MM.1S (cell line): ENCODE results near the gene CENPA.
A peak's percentile ranks its signal among the peaks of the same experiment; 100 is the strongest.

Source experiments
- DNase-seq: peaks from one replicate; pipeline ENCODE4 v3.0.0-alpha.2; 2015
- H2AFZ ChIP-seq: fragments of 300-600 bp; sonication (generic); 2 replicates; pipeline ENCODE4 v1.6.0; 2016; ENCODE audit warnings: antibody characterized with exemption, low read length
- H3F3A ChIP-seq: fragments of 300-600 bp; sonication (generic); 2 replicates; pipeline ENCODE4 v1.6.1; 2016; ENCODE audit warnings: mild to moderate bottlenecking, antibody characterized with exemption, low read length, moderate library complexity, mixed read lengths; ENCODE audit not compliant: insufficient read depth
- H3K27ac ChIP-seq: fragments of 300-600 bp; sonication (generic); 2 replicates; pipeline ENCODE4 v1.5.1; 2016; ENCODE audit warnings: mild to moderate bottlenecking, low read length
- H3K27me3 ChIP-seq: fragments of 300-600 bp; sonication (generic); replicated peaks from 2 replicates; pipeline ENCODE4 v1.6.0; 2016; ENCODE audit warnings: low read length; ENCODE audit not compliant: insufficient read depth
- H3K36me3 ChIP-seq: fragments of 300-600 bp; sonication (generic); replicated peaks from 2 replicates; pipeline ENCODE4 v1.6.1; 2016; ENCODE audit warnings: mild to moderate bottlenecking, low read length, mixed read lengths; ENCODE audit not compliant: insufficient read depth
- H3K4me1 ChIP-seq: fragments of 300-600 bp; sonication (generic); 2 replicates; pipeline ENCODE4 v1.6.1; 2016; ENCODE audit warnings: low read length, mixed read lengths
- H3K4me2 ChIP-seq: fragments of 300-600 bp; sonication (generic); 2 replicates; pipeline ENCODE4 v1.6.0; 2016; ENCODE audit warnings: low read depth, low read length
- H3K4me3 ChIP-seq: fragments of 300-600 bp; sonication (generic); 2 replicates; pipeline ENCODE4 v1.5.1; 2016; ENCODE audit warnings: low read length, mixed read lengths
- H3K79me2 ChIP-seq: fragments of 300-600 bp; sonication (generic); 2 replicates; pipeline ENCODE4 v1.6.1; 2016; ENCODE audit warnings: mixed run types, low read length, mixed read lengths
- H3K9ac ChIP-seq: fragments of 300-600 bp; sonication (generic); 2 replicates; pipeline ENCODE4 v1.6.1; 2016; ENCODE audit warnings: low read length, mixed read lengths
- H3K9me2 ChIP-seq: fragments of 300-600 bp; sonication (generic); replicated peaks from 2 replicates; pipeline ENCODE4 v1.6.1; 2016; ENCODE audit warnings: mild to moderate bottlenecking, low read length, mixed read lengths; ENCODE audit not compliant: insufficient read depth
- H3K9me3 ChIP-seq: fragments of 300-600 bp; sonication (generic); replicated peaks from 2 replicates; pipeline ENCODE4 v1.6.1; 2016; ENCODE audit warnings: mild to moderate bottlenecking, low read length, mixed read lengths; ENCODE audit not compliant: insufficient read depth
- H4K20me1 ChIP-seq: fragments of 300-600 bp; sonication (generic); 2 replicates; pipeline ENCODE4 v1.6.1; 2016; ENCODE audit warnings: mild to moderate bottlenecking, low read length, moderate library complexity, mixed read lengths; ENCODE audit not compliant: insufficient read depth
- CTCF ChIP-seq: fragments of 300-600 bp; sonication (generic); IDR thresholded peaks from 2 replicates; pipeline ENCODE4 v1.5.1; 2016; ENCODE audit warnings: antibody characterized with exemption, low read length, mixed read lengths
- EZH2 ChIP-seq: fragments of 300-600 bp; sonication (generic); optimal IDR thresholded peaks from 2 replicates; pipeline ENCODE3; 2017; ENCODE audit warnings: low read depth, mild to moderate bottlenecking, antibody characterized with exemption, low read length, mixed read lengths
- EZH2phosphoT487 ChIP-seq: fragments of 300-600 bp; sonication (generic); IDR thresholded peaks from 2 replicates; pipeline ENCODE4 v1.6.1; 2018; ENCODE audit warnings: antibody characterized with exemption, low read length

CENPA gene

GRCh38 chr2:26768759-26769088 lies 17.1 kb upstream of the CENPA start:
- TF ChIP-seq EZH2phosphoT487 (no peak), EZH2 (no peak), CTCF (no peak)
- H3K4me3 ChIP-seq = no peak overlapping the region
- H3K27me3 ChIP-seq = no peaks in the 10 kb centered on the region
- no peak for DNase-seq
- H3K27ac ChIP-seq = no peak overlapping the region
- H3K9me3 ChIP-seq = no peaks in the 10 kb centered on the region
- H2AFZ ChIP-seq = no peak overlapping the region
- no peak overlapping the region for H3K9ac ChIP-seq
- H3F3A ChIP-seq = no peaks in the 10 kb centered on the region
- no peak overlapping the region for H3K4me2 ChIP-seq
- no peaks in the 10 kb centered on the region for H3K9me2 ChIP-seq
- H3K79me2 ChIP-seq = peaks cover 51% of the 10 kb centered on the region
- H4K20me1 ChIP-seq = no peaks in the 10 kb centered on the region
- H3K4me1 ChIP-seq = 0 out of 2 replicates have a peak, but pooled peaks cover 3% of the 10 kb centered on the region
- no peaks in the 10 kb centered on the region for H3K36me3 ChIP-seq

DNA sequence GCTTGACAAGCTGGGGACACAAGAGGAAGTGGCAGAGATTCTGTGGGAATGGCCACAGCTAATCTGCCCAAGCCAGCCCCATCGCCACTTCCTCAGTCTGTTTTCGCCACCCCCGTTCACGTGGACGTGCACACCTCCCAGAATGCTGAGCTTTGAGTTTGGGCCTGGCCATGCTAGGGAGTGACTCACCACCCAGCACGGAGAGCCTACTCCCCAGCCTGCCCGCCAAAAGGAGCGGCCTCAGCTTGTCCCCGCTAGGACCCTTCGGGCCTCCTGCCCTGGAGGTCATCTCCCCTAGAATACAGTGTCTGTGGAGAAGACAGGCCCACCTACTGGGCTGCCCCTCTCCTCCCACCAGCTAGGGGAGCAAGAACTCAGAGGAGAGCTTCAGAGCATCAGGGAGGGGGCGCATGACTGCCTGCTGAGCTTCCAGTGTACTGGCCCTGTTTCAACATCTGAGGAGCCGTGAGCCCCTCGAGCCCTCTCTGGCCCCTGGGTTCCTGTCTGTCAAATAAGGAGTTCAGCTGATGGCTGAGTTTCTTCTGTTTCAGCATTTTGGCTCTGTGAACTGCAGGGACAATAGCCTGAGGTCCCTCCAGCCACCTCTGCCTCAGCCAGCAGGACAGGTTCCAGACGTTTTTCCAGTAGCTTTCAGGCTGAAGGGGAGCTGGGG lies 16.6 kb upstream of the CENPA start:
- TF ChIP-seq EZH2phosphoT487 = no peak
- no peak for TF ChIP-seq EZH2
- no peak for TF ChIP-seq CTCF
- Histone ChIP-seq H3K9ac (no peak overlapping the region), H3K4me2 (no peak overlapping the region), H3K4me1 (0 out of 2 replicates have a peak, but pooled peaks cover 3% of the 10 kb centered on the region), H3K27me3 (no peaks in the 10 kb centered on the region), H3K27ac (no peak overlapping the region), H4K20me1 (no peaks in the 10 kb centered on the region), H3K9me2 (no peaks in the 10 kb centered on the region), H3K36me3 (no peaks in the 10 kb centered on the region), H3F3A (no peaks in the 10 kb centered on the region), H2AFZ (no peak overlapping the region), H3K4me3 (no peak overlapping the region), H3K9me3 (no peaks in the 10 kb centered on the region), H3K79me2 (peaks cover 49% of the 10 kb centered on the region)
- no peak for DNase-seq

- Histone ChIP-seq H3K9ac (no peak overlapping the region), H3K4me2 (no peak overlapping the region), H3K27ac (no peak overlapping the region), H3K4me3 (no peak overlapping the region), H2AFZ (no peak overlapping the region), H4K20me1 (no peaks in the 10 kb centered on the region), H3K9me2 (no peaks in the 10 kb centered on the region), H3K4me1 (no peaks in the 10 kb centered on the region), H3K9me3 (no peaks in the 10 kb centered on the region), H3F3A (no peaks in the 10 kb centered on the region), H3K27me3 (no peaks in the 10 kb centered on the region), H3K79me2 (peaks cover 31% of the 10 kb centered on the region), H3K36me3 (no peaks in the 10 kb centered on the region)
- no peak for TF ChIP-seq EZH2phosphoT487
- peak; percentile 33 for TF ChIP-seq CTCF
- DNase-seq = no peak
Measured at GRCh38 chr2:26770986-26771586, 14.8 kb upstream of the CENPA start.
